Liver (tissue), 2 donors: ENCODE measurements around the gene EPB41L2.

Experiments
- CTCF ChIP-seq: fragments of 150-350 bp; IDR thresholded peaks from 2 replicates; pipeline ENCODE4 v1.5.1; 2017; ENCODE audit warnings: improper control_type of control experiment, low read depth, low read length; ENCODE audit not compliant: missing input control
- FOXA1 ChIP-seq: IDR thresholded peaks from 2 replicates; pipeline ENCODE4 v1.6.1; 2016; ENCODE audit warnings: antibody characterized with exemption
- REST ChIP-seq: IDR thresholded peaks from 2 replicates; pipeline ENCODE4 v1.6.1; 2016; ENCODE audit warnings: antibody characterized with exemption, mild to moderate bottlenecking
- YY1 ChIP-seq: IDR thresholded peaks from 2 replicates; pipeline ENCODE4 v1.6.1; 2016; ENCODE audit warnings: antibody characterized with exemption, mild to moderate bottlenecking
- donor health status: healthy.

DNA sequence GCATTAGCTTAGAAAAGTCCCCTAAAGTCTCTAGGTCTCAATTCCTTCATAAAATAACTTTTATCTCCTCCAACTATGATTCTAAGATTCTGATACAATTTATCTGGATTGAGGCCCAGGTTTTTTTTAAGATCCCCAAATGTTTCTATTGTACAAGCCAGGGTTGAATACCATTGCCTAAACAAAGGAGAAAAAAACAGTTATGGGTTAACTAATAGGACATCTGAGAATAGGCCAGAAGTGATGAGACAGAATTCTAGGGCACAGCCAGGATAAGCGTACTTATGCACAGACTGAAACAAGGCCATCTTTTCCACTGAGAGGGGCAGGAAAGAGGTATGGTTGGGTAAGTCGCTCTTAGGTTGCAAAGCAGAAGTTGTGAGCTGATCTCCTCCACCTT is 26.4 kb downstream of the EPB41L2 start:
- no peak for TF ChIP-seq YY1
- TF ChIP-seq CTCF = no peak
- no peak for TF ChIP-seq REST
- no peak for TF ChIP-seq FOXA1
